K562 (cell line): ENCODE data around the gene AP2A2. TPM values are rescaled to one million over a fixed set of nuclear protein-coding genes. Genes with fewer than 3 reads are reported as not detected.
A peak's percentile ranks its signal among the peaks of the same experiment; 100 is the strongest.

Experiments
- BRCA1 ChIP-seq, 2 experiments: fragments of 450-650 bp in 1 of 2; sonication (generic) in 1 of 2; formaldehyde crosslinking in 1 of 2; IDR thresholded peaks; 2 replicates each; pipeline versions ENCODE4 v1.5.0 to v1.6.1; 2017 to 2020; ENCODE audit warnings: mild to moderate bottlenecking in 1 of 2, missing genetic modification reagents in 1 of 2
- NRF1 ChIP-seq, 2 experiments: fragments of 450-650 bp; IDR thresholded peaks in 1 of 2; conservative IDR thresholded peaks in 1 of 2; 2 replicates each; pipeline ENCODE4 v1.6.1; 2014; ENCODE audit warnings: mild to moderate bottlenecking in 2 of 2
- PCBP2 ChIP-seq: fragments of 200-400 bp; formaldehyde crosslinking; IDR thresholded peaks from 2 replicates; pipeline ENCODE4 v1.6.1; 2018; ENCODE audit warnings: low read length, low read depth, mild to moderate bottlenecking, moderate library complexity; ENCODE audit not compliant: poor library complexity, severe bottlenecking
- POLR3G ChIP-seq: IDR thresholded peaks from 2 replicates; pipeline ENCODE4 v1.6.1; 2011; ENCODE audit not compliant: insufficient read length, insufficient replicate concordance; ENCODE audit errors: extremely low read depth
- PTRF ChIP-seq: fragments of 450-650 bp; IDR thresholded peaks from 2 replicates; pipeline ENCODE4 v1.6.1; 2016; ENCODE audit warnings: mild to moderate bottlenecking, missing genetic modification characterization, missing compliant biosample characterization
- SIN3B ChIP-seq: fragments of 450-650 bp; IDR thresholded peaks from 2 replicates; pipeline ENCODE4 v1.6.1; 2017; ENCODE audit warnings: low read depth, mild to moderate bottlenecking, moderate library complexity
- TRIM25 ChIP-seq: fragments of 450-650 bp; IDR thresholded peaks from 2 replicates; pipeline ENCODE4 v1.7.0; 2016; ENCODE audit warnings: borderline replicate concordance
- ZNF143 ChIP-seq: sonication (generic); formaldehyde crosslinking; IDR thresholded peaks from 2 replicates; pipeline ENCODE4 v1.9.0; 2022; ENCODE audit warnings: mild to moderate bottlenecking, missing genetic modification reagents
- ZNF592 ChIP-seq: fragments of 450-650 bp; IDR thresholded peaks from 2 replicates; pipeline ENCODE4 v1.6.1; 2017; ENCODE audit warnings: antibody characterized with exemption, mild to moderate bottlenecking
- polyA plus RNA-seq, 8 experiments: library from polyadenylated mRNA; depleted of rRNA in 4 of 8; stranded (reverse) in 5 of 8; unstranded in 3 of 8; fragments of >200 nt; fragmentation: Nextera tagmentation in 2 of 8; fragmentation: Illumina TruSeq in 1 of 8; extraction: Ambion mirVana in 2 of 8; extraction: Trizol in 1 of 8; gene quantifications; 2 replicates each; pipeline versions ENCODE4 v1.2.1 to v1.2.3, GENCODE V29; 2011 to 2014; ENCODE audit warnings: inconsistent platforms in 1 of 8, missing spikeins in 1 of 8
- total RNA-seq, 7 experiments: library from RNA; depleted of rRNA in 6 of 7; stranded (reverse); fragments of >200 nt in 6 of 7; fragmentation: Illumina TruSeq in 2 of 7; extraction: Trizol in 2 of 7; gene quantifications; 2 replicates each; pipeline versions ENCODE4 v1.2.1 to v1.2.3, GENCODE V29; 2011 to 2021; ENCODE audit warnings: low replicate concordance in 1 of 7
- TF ChIP-seq, protein P1 (sequence below): sonication (generic); formaldehyde crosslinking; IDR thresholded peaks from 2 replicates; pipeline ENCODE4 v1.8.0; 2022; ENCODE audit warnings: missing genetic modification reagents, mild to moderate bottlenecking, borderline replicate concordance
- TF ChIP-seq, protein P2 (sequence below): fragments of 250-450 bp; sonication (Bioruptor Pico); IDR thresholded peaks from 2 replicates; pipeline ENCODE4 v1.4.0; 2020; ENCODE audit warnings: mild to moderate bottlenecking, moderate library complexity
- TF ChIP-seq, protein P3 (sequence below): conservative IDR thresholded peaks from 2 replicates; pipeline ENCODE4 v1.6.1; 2011; ENCODE audit warnings: low read depth, mild to moderate bottlenecking, low read length; ENCODE audit not compliant: control insufficient read depth

The AP2A2 gene
- total and polyA plus RNA-seq, 9 of the 15 experiments (the other 6 are each of a cell fraction or from before 2014, with no cell fraction given), result 0.69 to 41.7 (median 15.2) TPM

DNA sequence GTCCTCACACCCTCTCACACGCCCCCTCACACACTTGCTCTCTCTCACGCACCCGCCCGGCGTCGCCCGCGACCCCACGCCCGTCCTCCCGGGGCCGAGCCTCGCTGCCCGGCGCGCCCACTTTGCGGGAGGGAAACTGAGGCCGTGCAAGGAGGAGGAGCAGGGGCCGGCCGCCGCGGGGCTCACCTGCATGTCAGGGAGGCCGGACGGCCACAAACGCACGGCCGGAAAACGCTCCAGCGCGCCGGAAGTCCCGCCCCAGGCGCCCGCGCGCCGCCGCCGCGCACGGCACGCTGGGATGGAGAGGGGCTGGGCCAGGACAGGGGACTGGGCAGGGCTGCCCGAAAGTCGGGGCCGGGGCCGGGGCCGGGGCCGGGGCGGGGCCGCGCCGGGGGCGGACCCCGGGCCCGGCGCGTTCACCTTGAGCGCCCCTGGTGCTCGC lies 15.1 kb upstream of the AP2A2 start, which contains the start of gene CHID1 (continued):
- TF ChIP-seq, protein P1, sequence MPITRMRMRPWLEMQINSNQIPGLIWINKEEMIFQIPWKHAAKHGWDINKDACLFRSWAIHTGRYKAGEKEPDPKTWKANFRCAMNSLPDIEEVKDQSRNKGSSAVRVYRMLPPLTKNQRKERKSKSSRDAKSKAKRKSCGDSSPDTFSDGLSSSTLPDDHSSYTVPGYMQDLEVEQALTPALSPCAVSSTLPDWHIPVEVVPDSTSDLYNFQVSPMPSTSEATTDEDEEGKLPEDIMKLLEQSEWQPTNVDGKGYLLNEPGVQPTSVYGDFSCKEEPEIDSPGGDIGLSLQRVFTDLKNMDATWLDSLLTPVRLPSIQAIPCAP (CRISPR knock-in tag), result no peak
- TF ChIP-seq, protein P2, sequence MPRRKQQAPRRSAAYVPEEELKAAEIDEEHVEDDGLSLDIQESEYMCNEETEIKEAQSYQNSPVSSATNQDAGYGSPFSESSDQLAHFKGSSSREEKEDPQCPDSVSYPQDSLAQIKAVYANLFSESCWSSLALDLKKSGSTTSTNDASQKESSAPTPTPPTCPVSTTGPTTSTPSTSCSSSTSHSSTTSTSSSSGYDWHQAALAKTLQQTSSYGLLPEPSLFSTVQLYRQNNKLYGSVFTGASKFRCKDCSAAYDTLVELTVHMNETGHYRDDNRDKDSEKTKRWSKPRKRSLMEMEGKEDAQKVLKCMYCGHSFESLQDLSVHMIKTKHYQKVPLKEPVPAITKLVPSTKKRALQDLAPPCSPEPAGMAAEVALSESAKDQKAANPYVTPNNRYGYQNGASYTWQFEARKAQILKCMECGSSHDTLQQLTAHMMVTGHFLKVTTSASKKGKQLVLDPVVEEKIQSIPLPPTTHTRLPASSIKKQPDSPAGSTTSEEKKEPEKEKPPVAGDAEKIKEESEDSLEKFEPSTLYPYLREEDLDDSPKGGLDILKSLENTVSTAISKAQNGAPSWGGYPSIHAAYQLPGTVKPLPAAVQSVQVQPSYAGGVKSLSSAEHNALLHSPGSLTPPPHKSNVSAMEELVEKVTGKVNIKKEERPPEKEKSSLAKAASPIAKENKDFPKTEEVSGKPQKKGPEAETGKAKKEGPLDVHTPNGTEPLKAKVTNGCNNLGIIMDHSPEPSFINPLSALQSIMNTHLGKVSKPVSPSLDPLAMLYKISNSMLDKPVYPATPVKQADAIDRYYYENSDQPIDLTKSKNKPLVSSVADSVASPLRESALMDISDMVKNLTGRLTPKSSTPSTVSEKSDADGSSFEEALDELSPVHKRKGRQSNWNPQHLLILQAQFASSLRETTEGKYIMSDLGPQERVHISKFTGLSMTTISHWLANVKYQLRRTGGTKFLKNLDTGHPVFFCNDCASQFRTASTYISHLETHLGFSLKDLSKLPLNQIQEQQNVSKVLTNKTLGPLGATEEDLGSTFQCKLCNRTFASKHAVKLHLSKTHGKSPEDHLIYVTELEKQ (CRISPR knock-in tag), result no peak
- TF ChIP-seq ZNF143 (peak; percentile 71), PCBP2 (peak; percentile 52), POLR3G (no peak), PTRF (no peak), NRF1 (conservative IDR thresholded peaks at IDR 0.05 in 1 of 2, IDR thresholded peaks at IDR 0.05 in 1 of 2) (peak; percentile 74 to 80; a peak in 2 of 4 replicates), SIN3B (peak; percentile 85), TRIM25 (no peak), ZNF592 (no peak), BRCA1 (IDR thresholded peaks at IDR 0.05) (no peak), BRCA1 (CRISPR knock-in tag; IDR thresholded peaks at IDR 0.05) (0 out of 2 replicates have a peak, but pooled peaks have one; percentile 14)
- TF ChIP-seq, protein P3, sequence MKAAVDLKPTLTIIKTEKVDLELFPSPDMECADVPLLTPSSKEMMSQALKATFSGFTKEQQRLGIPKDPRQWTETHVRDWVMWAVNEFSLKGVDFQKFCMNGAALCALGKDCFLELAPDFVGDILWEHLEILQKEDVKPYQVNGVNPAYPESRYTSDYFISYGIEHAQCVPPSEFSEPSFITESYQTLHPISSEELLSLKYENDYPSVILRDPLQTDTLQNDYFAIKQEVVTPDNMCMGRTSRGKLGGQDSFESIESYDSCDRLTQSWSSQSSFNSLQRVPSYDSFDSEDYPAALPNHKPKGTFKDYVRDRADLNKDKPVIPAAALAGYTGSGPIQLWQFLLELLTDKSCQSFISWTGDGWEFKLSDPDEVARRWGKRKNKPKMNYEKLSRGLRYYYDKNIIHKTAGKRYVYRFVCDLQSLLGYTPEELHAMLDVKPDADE, result peak; percentile 52; the same call in 1 of the 2 replicates
